Neural progenitor cell (in vitro differentiated cells): Measurements from ENCODE around the gene PTCD2.

Source experiments
- CTCF ChIP-seq: fragments of 200-600 bp; sonication (generic); IDR thresholded peaks from 2 replicates; pipeline ENCODE4 v1.5.1; 2017; ENCODE audit warnings: antibody characterized with exemption, mild to moderate bottlenecking
- EZH2 ChIP-seq: fragments of 200-600 bp; sonication (generic); IDR thresholded peaks from 2 replicates; pipeline ENCODE4 v1.6.1; 2017; ENCODE audit warnings: antibody characterized with exemption, mild to moderate bottlenecking, moderate library complexity
- EZH2phosphoT487 ChIP-seq: fragments of 200-600 bp; sonication (generic); IDR thresholded peaks from 2 replicates; pipeline ENCODE4 v1.6.1; 2017; ENCODE audit warnings: antibody characterized with exemption

DNA sequence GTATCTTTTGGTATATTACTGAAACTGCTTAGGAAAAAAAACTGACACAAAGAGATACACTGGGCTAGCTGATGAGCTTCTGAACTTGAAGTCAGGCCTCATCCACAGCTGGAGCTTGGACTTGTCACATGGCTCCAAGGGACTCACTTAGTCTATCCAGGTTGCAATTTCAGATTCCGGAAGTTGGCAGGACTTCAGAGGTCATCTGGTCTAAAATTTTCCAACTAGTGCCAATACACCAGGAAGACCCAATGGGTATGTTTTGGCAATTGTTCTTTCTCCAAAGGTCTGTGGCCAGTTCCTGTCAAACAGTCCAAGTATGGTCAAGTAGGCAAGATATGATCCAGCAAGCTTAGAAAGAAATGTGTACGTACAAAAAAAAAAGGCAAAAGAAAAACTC is 36.8 kb upstream of the PTCD2 start:
- TF ChIP-seq CTCF (no peak), EZH2phosphoT487 (no peak), EZH2 (no peak)
